ENCODE results near the gene ATG5.
A peak's percentile ranks its signal among the peaks of the same experiment; 100 is the strongest.

ATG5 gene

DNA sequence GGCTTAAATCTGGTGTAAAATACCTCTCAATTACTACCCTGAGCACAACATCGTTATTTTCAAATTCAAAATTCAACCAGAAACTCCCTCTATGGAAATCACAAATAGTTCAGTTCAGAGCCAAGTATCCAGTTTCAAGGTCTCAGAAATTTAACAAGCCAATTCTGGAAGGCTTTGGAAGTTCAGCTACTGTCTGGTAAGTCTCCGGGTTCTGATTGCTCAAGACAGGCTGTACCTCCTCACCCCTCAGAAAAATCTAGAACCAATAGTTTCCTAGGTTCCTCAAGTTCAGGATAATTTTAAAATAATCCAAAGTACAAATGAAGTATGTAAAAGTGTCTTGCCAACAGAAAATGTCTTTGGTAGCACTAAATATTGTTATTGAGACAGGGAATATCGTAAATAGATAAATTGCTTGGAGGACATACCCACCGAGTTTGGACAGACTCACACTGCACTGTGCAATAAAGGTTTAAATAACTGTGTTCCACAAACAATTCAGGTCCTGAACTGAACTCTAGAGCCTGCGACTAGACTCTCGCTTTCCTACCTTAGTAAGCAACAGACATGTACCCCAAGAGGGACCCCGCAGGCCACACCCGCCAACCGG is 729 bp downstream of the ATG5 start:
- H3K4me3 ChIP-seq (ENCODE audit: insufficient read length, low read depth) = peak overlapping the region; percentile 86
- TF ChIP-seq YY1 (IDR thresholded peaks at IDR 0.05; ENCODE audit: insufficient read depth, insufficient read length) (no peak), SUZ12 (IDR thresholded peaks at IDR 0.05; ENCODE audit: extremely low read depth, insufficient read depth, insufficient read length) (no peak)
- no peaks in the 10 kb centered on the region for H3K9me3 ChIP-seq (ENCODE audit: insufficient read depth, low read length)
- H3K36me3 ChIP-seq (ENCODE audit: insufficient read depth, insufficient read length, low read length) = peaks cover 13% of the 10 kb centered on the region
- H3K9ac ChIP-seq (ENCODE audit: insufficient read length, low read depth) = peak overlapping the region; percentile 83
- DNase-seq (ENCODE audit: low read depth, low spot score) = no peak
- H3K4me1 ChIP-seq (ENCODE audit: insufficient read depth, insufficient read length) = no peaks in the 10 kb centered on the region
- no peaks in the 10 kb centered on the region for H3K27me3 ChIP-seq (ENCODE audit: insufficient read depth, insufficient read length)

GRCh38 chr6:106321940-106322339 is 3.6 kb downstream of the ATG5 start:
- DNase-seq (ENCODE audit: low read depth, low spot score) = no peak
- TF ChIP-seq SUZ12 (IDR thresholded peaks at IDR 0.05; ENCODE audit: extremely low read depth, insufficient read depth, insufficient read length) (no peak), ZNF274 (IDR thresholded peaks at IDR 0.05; ENCODE audit: low read depth, low read length) (no peak), YY1 (IDR thresholded peaks at IDR 0.05; ENCODE audit: insufficient read depth, insufficient read length) (no peak)
- no peaks in the 10 kb centered on the region for H3K27me3 ChIP-seq (ENCODE audit: insufficient read depth, insufficient read length)
- peaks cover 13% of the 10 kb centered on the region for H3K36me3 ChIP-seq (ENCODE audit: insufficient read depth, insufficient read length, low read length)
- no peaks in the 10 kb centered on the region for H3K9me3 ChIP-seq (ENCODE audit: insufficient read depth, low read length)
- no peaks in the 10 kb centered on the region for H3K4me1 ChIP-seq (ENCODE audit: insufficient read depth, insufficient read length)
- no peak overlapping the region for H3K4me3 ChIP-seq (ENCODE audit: insufficient read length, low read depth)
- no peak overlapping the region for H3K9ac ChIP-seq (ENCODE audit: insufficient read length, low read depth)

DNA sequence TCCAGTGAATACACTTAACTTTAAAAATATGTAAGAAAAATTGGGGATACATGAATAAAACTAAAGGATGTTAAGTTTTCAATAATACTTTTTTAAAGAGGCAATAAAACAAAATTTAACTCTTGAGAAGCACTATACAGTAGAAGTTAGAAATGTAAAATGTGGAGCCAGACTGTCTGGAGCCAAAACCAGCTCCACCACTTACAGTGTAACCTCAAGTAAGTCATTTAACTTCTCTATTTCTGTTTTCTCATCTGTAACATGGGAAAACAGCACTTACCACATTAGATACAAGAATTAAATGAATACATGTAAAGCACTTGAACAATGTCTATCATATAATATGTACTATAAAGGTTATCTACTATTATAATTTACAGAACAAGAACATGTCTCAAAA is 6.7 kb downstream of the ATG5 start:
- Histone ChIP-seq H3K9ac (ENCODE audit: insufficient read length, low read depth) (no peak overlapping the region), H3K9me3 (ENCODE audit: insufficient read depth, low read length) (no peaks in the 10 kb centered on the region), H3K4me3 (ENCODE audit: insufficient read length, low read depth) (no peak overlapping the region), H3K4me1 (ENCODE audit: insufficient read depth, insufficient read length) (no peaks in the 10 kb centered on the region), H3K36me3 (ENCODE audit: insufficient read depth, insufficient read length, low read length) (peaks cover 34% of the 10 kb centered on the region), H3K27me3 (ENCODE audit: insufficient read depth, insufficient read length) (no peaks in the 10 kb centered on the region)
- TF ChIP-seq ZNF274 (IDR thresholded peaks at IDR 0.05; ENCODE audit: low read depth, low read length) = no peak
- TF ChIP-seq YY1 (IDR thresholded peaks at IDR 0.05; ENCODE audit: insufficient read depth, insufficient read length) = no peak
- TF ChIP-seq SUZ12 (IDR thresholded peaks at IDR 0.05; ENCODE audit: extremely low read depth, insufficient read depth, insufficient read length) = no peak
- DNase-seq (ENCODE audit: low read depth, low spot score) = no peak

DNA sequence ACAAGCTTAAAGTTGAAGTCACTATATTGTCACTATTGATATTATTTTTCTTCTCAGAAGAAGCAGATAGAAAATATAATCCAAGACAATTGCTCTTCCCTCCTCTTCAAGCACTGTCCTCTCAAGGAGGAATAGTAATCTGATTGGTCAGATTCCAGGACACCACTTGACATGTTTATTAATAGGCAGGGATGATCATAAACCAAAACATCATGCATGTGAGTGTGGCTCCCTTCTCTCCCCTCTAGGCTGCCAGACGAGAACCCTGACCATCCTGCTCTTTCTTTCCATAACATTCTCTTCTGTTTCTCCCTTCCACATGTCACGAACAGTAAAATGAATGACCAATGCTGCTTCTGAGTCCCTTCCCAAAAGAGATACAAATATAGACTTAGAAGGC is 7.5 kb downstream of the ATG5 start:
- TF ChIP-seq YY1 (IDR thresholded peaks at IDR 0.05; ENCODE audit: insufficient read depth, insufficient read length) (no peak), SUZ12 (IDR thresholded peaks at IDR 0.05; ENCODE audit: extremely low read depth, insufficient read depth, insufficient read length) (no peak), ZNF274 (IDR thresholded peaks at IDR 0.05; ENCODE audit: low read depth, low read length) (no peak)
- Histone ChIP-seq H3K4me3 (ENCODE audit: insufficient read length, low read depth) (no peak overlapping the region), H3K27me3 (ENCODE audit: insufficient read depth, insufficient read length) (no peaks in the 10 kb centered on the region), H3K4me1 (ENCODE audit: insufficient read depth, insufficient read length) (no peaks in the 10 kb centered on the region), H3K9me3 (ENCODE audit: insufficient read depth, low read length) (no peaks in the 10 kb centered on the region), H3K9ac (ENCODE audit: insufficient read length, low read depth) (no peak overlapping the region), H3K36me3 (ENCODE audit: insufficient read depth, insufficient read length, low read length) (peaks cover 35% of the 10 kb centered on the region)
- no peak for DNase-seq (ENCODE audit: low read depth, low spot score)

- Histone ChIP-seq H3K27me3 (ENCODE audit: insufficient read depth, insufficient read length) (no peaks in the 10 kb centered on the region), H3K4me1 (ENCODE audit: insufficient read depth, insufficient read length) (no peaks in the 10 kb centered on the region), H3K9me3 (ENCODE audit: insufficient read depth, low read length) (no peaks in the 10 kb centered on the region), H3K36me3 (ENCODE audit: insufficient read depth, insufficient read length, low read length) (peaks cover 28% of the 10 kb centered on the region), H3K4me3 (ENCODE audit: insufficient read length, low read depth) (no peak overlapping the region), H3K9ac (ENCODE audit: insufficient read length, low read depth) (no peak overlapping the region)
- no peak for TF ChIP-seq SUZ12 (IDR thresholded peaks at IDR 0.05; ENCODE audit: extremely low read depth, insufficient read depth, insufficient read length)
- no peak for TF ChIP-seq ZNF274 (IDR thresholded peaks at IDR 0.05; ENCODE audit: low read depth, low read length)
- TF ChIP-seq YY1 (IDR thresholded peaks at IDR 0.05; ENCODE audit: insufficient read depth, insufficient read length) = no peak
- DNase-seq (ENCODE audit: low read depth, low spot score) = no peak
These were observed 9.2 kb downstream of the ATG5 start for GRCh38 chr6:106316375-106316766.

DNA sequence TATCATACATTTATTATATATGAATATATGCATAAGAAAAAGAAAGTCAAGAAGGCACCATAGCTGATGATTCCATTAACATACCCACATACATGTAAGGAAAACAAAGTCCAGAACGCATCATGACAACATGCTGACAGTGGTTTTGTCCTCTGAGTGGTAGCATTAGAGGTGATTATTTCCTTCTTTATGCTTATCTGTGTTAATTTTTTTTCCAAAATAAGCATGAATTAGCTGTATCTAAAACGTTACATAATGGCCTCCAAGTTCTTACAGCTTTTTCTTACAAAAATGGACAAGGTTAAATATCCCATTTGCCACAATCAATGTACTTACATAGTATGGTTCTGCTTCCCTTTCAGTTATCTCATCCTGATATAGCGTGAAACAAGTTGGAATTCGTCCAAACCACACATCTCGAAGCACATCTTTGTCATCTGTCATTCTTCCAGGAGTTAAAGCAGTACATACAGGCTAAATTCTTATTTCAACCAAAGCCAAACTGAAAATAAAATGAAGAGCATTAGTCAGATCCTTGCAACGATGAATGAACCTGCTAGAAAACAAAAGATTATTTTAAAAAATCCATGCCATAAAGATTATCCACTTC is 9.7 kb downstream of the ATG5 start:
- Histone ChIP-seq H3K27me3 (ENCODE audit: insufficient read depth, insufficient read length) (no peaks in the 10 kb centered on the region), H3K4me1 (ENCODE audit: insufficient read depth, insufficient read length) (no peaks in the 10 kb centered on the region), H3K36me3 (ENCODE audit: insufficient read depth, insufficient read length, low read length) (peaks cover 28% of the 10 kb centered on the region), H3K4me3 (ENCODE audit: insufficient read length, low read depth) (no peak overlapping the region), H3K9me3 (ENCODE audit: insufficient read depth, low read length) (no peaks in the 10 kb centered on the region), H3K9ac (ENCODE audit: insufficient read length, low read depth) (no peak overlapping the region)
- TF ChIP-seq ZNF274 (IDR thresholded peaks at IDR 0.05; ENCODE audit: low read depth, low read length) (no peak), SUZ12 (IDR thresholded peaks at IDR 0.05; ENCODE audit: extremely low read depth, insufficient read depth, insufficient read length) (no peak), YY1 (IDR thresholded peaks at IDR 0.05; ENCODE audit: insufficient read depth, insufficient read length) (no peak)
- no peak for DNase-seq (ENCODE audit: low read depth, low spot score)

DNA sequence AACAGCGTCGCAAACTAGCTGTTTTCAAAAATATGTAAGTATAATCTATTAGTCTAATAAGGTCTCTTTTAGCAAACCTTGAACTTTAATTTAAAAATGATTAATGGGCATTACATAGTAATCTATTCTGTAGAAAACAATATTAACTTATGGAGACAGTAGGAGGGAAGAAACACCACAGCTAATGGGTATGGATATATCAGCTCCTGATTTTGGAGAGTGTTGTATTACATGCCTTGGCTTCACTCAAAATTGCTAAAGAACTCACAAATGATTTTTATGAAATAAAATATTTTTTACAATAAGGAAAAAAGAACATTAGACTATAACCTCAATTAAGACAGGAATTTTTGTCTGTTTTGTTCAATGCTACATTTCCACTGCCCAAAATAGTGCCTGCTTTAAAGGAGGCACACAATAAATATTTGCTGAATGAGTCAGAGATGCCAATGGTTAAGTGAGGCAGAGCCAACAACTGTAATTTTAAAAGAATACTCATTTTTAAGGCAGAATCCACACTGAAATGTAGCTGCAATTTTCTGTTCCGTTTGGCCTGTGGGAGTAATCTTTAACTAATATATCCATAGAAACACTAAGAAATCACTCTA is 15.7 kb downstream of the ATG5 start:
- DNase-seq (ENCODE audit: low read depth, low spot score) = no peak
- TF ChIP-seq ZNF274 (IDR thresholded peaks at IDR 0.05; ENCODE audit: low read depth, low read length) (no peak), SUZ12 (IDR thresholded peaks at IDR 0.05; ENCODE audit: extremely low read depth, insufficient read depth, insufficient read length) (no peak), YY1 (IDR thresholded peaks at IDR 0.05; ENCODE audit: insufficient read depth, insufficient read length) (no peak)
- H3K9ac ChIP-seq (ENCODE audit: insufficient read length, low read depth) = no peak overlapping the region
- peaks cover 22% of the 10 kb centered on the region for H3K36me3 ChIP-seq (ENCODE audit: insufficient read depth, insufficient read length, low read length)
- no peaks in the 10 kb centered on the region for H3K4me1 ChIP-seq (ENCODE audit: insufficient read depth, insufficient read length)
- H3K4me3 ChIP-seq (ENCODE audit: insufficient read length, low read depth) = no peak overlapping the region
- no peaks in the 10 kb centered on the region for H3K9me3 ChIP-seq (ENCODE audit: insufficient read depth, low read length)
- H3K27me3 ChIP-seq (ENCODE audit: insufficient read depth, insufficient read length) = no peaks in the 10 kb centered on the region

Measured in NT2/D1 (cell line).